Measurements from ENCODE around the gene DLK1. TPM values are rescaled to one million over a fixed set of nuclear protein-coding genes. Genes with fewer than 3 reads are reported as not detected.

Gene DLK1
- total RNA-seq, 2 donors from 2014 or later: not detected

- Histone ChIP-seq H3K27me3 (replicated peaks; ENCODE audit: insufficient read depth) (no peaks in the 10 kb centered on the region), H3K36me3 (no peaks in the 10 kb centered on the region), H3K9me3 (no peaks in the 10 kb centered on the region), H3K27ac (no peak overlapping the region), H3K4me3 (no peak overlapping the region), H3K4me1 (ENCODE audit: control insufficient read depth in 1 of 2, low read depth in 2 of 2) (no peaks in the 10 kb centered on the region)
- TF ChIP-seq, protein P1, sequence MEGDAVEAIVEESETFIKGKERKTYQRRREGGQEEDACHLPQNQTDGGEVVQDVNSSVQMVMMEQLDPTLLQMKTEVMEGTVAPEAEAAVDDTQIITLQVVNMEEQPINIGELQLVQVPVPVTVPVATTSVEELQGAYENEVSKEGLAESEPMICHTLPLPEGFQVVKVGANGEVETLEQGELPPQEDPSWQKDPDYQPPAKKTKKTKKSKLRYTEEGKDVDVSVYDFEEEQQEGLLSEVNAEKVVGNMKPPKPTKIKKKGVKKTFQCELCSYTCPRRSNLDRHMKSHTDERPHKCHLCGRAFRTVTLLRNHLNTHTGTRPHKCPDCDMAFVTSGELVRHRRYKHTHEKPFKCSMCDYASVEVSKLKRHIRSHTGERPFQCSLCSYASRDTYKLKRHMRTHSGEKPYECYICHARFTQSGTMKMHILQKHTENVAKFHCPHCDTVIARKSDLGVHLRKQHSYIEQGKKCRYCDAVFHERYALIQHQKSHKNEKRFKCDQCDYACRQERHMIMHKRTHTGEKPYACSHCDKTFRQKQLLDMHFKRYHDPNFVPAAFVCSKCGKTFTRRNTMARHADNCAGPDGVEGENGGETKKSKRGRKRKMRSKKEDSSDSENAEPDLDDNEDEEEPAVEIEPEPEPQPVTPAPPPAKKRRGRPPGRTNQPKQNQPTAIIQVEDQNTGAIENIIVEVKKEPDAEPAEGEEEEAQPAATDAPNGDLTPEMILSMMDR (IDR thresholded peaks at IDR 0.05): no peak
- ATAC-seq (ENCODE audit: insufficient number of reproducible peaks, low FRiP score, low read depth): no peak
- no peak for DNase-seq (ENCODE audit: low spot score)
Observed at GRCh38 chr14:100787659-100788058, 61.0 kb downstream of the DLK1 start.

Other genes starting within 250 kb of the DLK1 start
- gene BEGAIN, start 139.5 kb upstream of the DLK1 start, total RNA-seq: under 1 TPM; 0.27 to 0.85 TPM
- 100 to 1,000 TPM; 127 to 153 TPM for gene MEG3, start 99.2 kb downstream of the DLK1 start, total RNA-seq
- gene RTL1, start 176.8 kb downstream of the DLK1 start, total RNA-seq: not detected

Data from thoracic aorta (tissue), 2 donors.